ENCODE results near the gene PBXIP1. TPM values are rescaled to one million over a fixed set of nuclear protein-coding genes. Genes with fewer than 3 reads are reported as not detected.
"Not testable (repeated sequence)": the region's sequence is repeated elsewhere in the genome, so short reads cannot be mapped to it uniquely, and the experiment has no call there.

The PBXIP1 gene
- total and polyA plus RNA-seq, 4 donors: 95.3 to 169 (median 112) TPM

DNA sequence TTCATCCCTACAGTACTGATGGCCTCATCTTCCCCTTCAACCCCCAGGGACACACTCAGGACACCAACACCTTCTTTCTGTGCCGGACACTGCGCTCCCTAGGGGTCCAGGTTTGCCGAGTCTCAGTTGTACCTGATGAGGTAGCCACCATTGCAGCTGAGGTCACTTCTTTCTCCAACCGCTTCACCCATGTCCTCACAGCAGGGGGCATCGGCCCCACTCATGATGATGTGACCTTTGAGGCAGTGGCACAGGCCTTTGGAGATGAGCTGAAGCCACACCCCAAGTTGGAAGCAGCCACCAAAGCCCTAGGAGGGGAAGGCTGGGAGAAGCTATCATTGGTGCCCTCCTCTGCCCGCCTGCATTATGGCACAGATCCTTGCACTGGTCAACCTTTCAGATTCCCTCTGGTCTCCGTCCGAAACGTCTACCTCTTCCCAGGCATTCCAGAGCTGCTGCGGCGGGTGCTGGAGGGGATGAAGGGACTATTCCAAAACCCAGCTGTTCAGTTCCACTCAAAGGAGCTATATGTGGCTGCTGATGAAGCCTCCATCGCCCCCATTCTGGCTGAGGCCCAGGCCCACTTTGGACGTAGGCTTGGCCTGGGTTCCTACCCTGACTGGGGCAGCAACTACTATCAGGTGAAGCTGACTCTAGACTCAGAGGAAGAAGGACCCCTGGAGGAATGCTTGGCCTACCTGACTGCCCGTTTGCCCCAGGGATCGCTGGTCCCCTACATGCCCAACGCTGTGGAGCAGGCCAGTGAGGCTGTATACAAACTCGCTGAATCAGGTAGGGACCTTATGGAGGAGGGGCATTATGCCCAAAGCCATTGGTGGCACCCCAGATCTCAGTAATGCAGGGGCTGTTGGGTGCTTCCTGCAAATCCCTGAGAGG is 32.4 kb upstream of the PBXIP1 start:
- Histone ChIP-seq H3K4me3 (ENCODE audit: low read length in 2 of 2) (no peak overlapping the region), H3K27me3 (ENCODE audit: control insufficient read depth in 1 of 2, insufficient read depth in 2 of 2, low read length in 1 of 2) (no peaks in the 10 kb centered on the region), H3K4me1 (ENCODE audit: control insufficient read depth in 1 of 2, insufficient read depth in 2 of 2, low read length in 2 of 2) (no peaks in the 10 kb centered on the region), H3K36me3 (ENCODE audit: control insufficient read depth in 1 of 2, insufficient read depth in 2 of 2, low read length in 1 of 2) (peaks cover 2 to 4% of the 10 kb centered on the region in 2 donors), H3K9me3 (ENCODE audit: control insufficient read depth, low read length) (no peaks in the 10 kb centered on the region), H3K27ac (ENCODE audit: low read depth in 1 of 2, low read length in 2 of 2) (no peak overlapping the region)
- WGBS, 2 donors: 82 to 85% methylated on average over 17 of the region's 17 CpGs
- DNase-seq (peak in 1 of 2 donors; percentile 39), ATAC-seq (ENCODE audit: low FRiP score) (no peak)
- intact Hi-C loops (cut with DNase I): no loop called here

DNA sequence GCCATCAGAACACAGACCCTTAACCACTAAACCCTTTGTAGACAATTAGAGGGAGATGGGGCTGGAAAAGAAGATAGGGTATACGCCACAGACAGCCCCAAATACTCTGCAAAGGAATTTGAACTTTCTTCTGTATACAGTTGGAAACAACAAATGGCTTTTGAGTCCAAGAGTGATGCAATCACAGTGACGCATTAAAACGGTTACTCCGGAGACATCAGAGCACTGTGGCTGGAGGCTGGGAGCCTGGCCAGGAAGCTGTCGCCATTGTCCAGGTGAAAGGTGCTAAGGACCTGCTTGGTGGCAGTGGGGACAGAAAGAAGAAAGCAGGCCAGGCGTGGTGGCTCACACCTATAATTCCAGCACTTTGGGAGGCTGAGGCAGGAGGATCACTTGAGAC is 31.4 kb upstream of the PBXIP1 start:
- H3K27ac ChIP-seq (ENCODE audit: low read depth in 1 of 2, low read length in 2 of 2): no peak overlapping the region
- no peak for ATAC-seq (ENCODE audit: low FRiP score)
- 84 to 86% methylated on average over 6 of the region's 6 CpGs for WGBS, 2 donors
- H3K4me1 ChIP-seq (ENCODE audit: control insufficient read depth in 1 of 2, insufficient read depth in 2 of 2, low read length in 2 of 2): peaks cover 0 to 2% of the 10 kb centered on the region in 2 donors
- DNase-seq: no peak
- no peak overlapping the region for H3K4me3 ChIP-seq (ENCODE audit: low read length in 2 of 2)
- intact Hi-C loops (cut with DNase I): no loop called here
- H3K27me3 ChIP-seq (ENCODE audit: control insufficient read depth in 1 of 2, insufficient read depth in 2 of 2, low read length in 1 of 2): no peaks in the 10 kb centered on the region
- peaks cover 2 to 4% of the 10 kb centered on the region in 2 donors for H3K36me3 ChIP-seq (ENCODE audit: control insufficient read depth in 1 of 2, insufficient read depth in 2 of 2, low read length in 1 of 2)
- H3K9me3 ChIP-seq (ENCODE audit: control insufficient read depth, low read length): no peaks in the 10 kb centered on the region

DNA sequence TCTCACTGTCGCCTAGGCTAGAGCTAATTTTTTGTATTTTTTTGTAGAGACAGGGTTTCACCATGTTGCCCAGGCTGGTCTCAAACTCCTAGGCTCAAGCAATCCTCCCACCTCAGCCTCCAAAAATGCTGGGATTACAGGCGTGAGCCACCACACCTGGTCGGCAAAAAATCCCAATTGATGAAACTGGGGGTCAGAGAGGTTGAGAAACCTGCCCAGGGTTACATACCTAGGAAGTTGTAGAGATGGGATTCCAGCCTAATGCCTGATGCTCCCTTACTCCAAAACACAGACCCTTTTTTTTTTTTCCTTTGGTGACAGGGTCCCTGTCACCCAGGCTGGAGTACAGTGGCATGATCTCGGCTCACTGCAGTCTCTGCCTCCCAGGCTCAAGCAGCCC is 30.8 kb upstream of the PBXIP1 start:
- H3K27me3 ChIP-seq (ENCODE audit: control insufficient read depth in 1 of 2, insufficient read depth in 2 of 2, low read length in 1 of 2); H3K9me3 ChIP-seq (ENCODE audit: control insufficient read depth, low read length); H3K4me3 ChIP-seq (ENCODE audit: low read length in 2 of 2); H3K27ac ChIP-seq (ENCODE audit: low read depth in 1 of 2, low read length in 2 of 2); H3K36me3 ChIP-seq (ENCODE audit: control insufficient read depth in 1 of 2, insufficient read depth in 2 of 2, low read length in 1 of 2); intact Hi-C loops (cut with DNase I); DNase-seq; ATAC-seq (ENCODE audit: low FRiP score); H3K4me1 ChIP-seq (ENCODE audit: control insufficient read depth in 1 of 2, insufficient read depth in 2 of 2, low read length in 2 of 2): not testable (repeated sequence)
- 89% methylated on average over 4 of the region's 4 CpGs for WGBS, 2 donors

DNA sequence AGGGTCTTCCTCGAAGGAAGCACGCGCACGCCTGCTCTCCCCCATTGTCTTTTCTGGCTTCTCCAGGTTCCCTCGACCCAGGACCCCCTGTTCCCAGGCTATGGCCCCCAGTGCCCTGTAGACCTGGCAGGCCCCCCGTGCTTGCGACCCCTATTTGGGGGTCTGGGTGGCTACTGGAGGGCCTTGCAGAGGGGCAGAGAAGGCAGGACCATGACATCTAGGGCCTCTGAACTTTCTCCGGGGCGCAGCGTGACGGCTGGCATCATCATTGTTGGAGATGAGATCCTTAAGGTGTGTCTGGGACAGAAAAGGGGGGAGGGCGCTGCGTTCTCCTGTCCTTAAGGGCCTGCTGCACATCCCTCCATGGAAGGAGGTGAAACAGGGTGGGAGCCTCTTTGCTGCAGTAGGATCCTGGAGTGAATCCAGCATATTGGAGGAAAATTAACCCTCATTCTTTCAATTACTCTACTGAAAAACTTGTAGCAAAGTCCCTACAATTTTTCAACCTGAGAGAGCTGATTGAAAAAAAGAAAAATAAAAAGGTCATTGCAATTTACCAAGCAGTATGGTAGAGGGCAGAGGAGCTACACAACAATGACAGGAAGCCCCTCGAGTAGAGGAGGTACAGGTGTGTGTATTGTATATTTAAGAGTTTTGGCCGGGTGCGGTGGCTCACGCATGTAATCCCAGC is 28.0 kb upstream of the PBXIP1 start:
- Histone ChIP-seq H3K36me3 (ENCODE audit: control insufficient read depth in 1 of 2, insufficient read depth in 2 of 2, low read length in 1 of 2) (no peaks in the 10 kb centered on the region), H3K27me3 (ENCODE audit: control insufficient read depth in 1 of 2, insufficient read depth in 2 of 2, low read length in 1 of 2) (no peaks in the 10 kb centered on the region), H3K27ac (ENCODE audit: low read depth in 1 of 2, low read length in 2 of 2) (no peak overlapping the region), H3K9me3 (ENCODE audit: control insufficient read depth, low read length) (no peaks in the 10 kb centered on the region), H3K4me3 (ENCODE audit: low read length in 2 of 2) (peak overlapping the region; percentile 77 to 90), H3K4me1 (ENCODE audit: control insufficient read depth in 1 of 2, insufficient read depth in 2 of 2, low read length in 2 of 2) (peaks cover 0 to 2% of the 10 kb centered on the region in 2 donors)
- intact Hi-C loops (cut with DNase I): no loop called here
- whole genome bisulfite sequencing, 2 donors: 18 to 19% methylated on average over 17 of the region's 17 CpGs
- DNase-seq: no peak
- ATAC-seq (ENCODE audit: low FRiP score): no peak

DNA sequence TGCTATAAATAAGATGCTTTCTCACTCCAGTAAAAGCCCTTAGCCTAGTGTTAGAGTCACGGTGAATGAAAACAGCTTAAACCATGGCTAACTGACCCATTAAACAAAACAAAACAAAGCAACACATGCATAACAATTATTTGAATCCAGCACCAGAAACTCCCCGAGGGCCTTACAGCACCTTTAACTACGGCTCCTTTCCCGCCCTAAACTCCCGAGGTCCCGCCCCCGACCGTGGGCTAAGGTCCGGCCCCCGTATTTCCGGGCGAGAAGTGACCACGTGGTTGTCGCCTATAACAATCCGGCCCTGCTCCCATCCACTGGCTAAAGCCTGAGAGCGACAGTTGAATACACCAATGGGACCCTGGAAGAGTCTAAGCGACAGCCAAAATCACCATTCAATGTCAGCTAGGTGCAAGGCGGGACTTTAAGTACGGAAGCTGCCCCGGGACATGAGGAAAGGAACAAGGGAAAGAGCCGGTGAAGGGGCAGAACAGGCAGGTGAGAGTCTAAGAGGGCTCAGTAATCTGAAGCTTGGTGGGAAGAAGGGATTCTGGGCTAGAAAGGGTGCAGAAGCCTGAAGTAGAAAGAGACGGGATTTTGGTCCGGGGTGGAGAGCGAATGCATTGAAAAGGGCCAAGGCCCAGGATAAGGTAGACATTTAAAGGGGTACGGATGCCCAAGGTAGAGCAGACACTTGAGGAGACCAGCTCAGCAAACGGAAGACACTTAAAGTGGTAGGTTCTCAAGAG is 27.2 kb upstream of the PBXIP1 start, which contains the start of gene FLAD1:
Gene FLAD1 (plus strand): TSS at position 448 of the 752 bp plus-strand sequence. CDS start 351 bp downstream, outside the sequence.
- intact Hi-C loops (cut with DNase I): no loop called here
- no peaks in the 10 kb centered on the region for H3K9me3 ChIP-seq (ENCODE audit: control insufficient read depth, low read length)
- 0 to 1% methylated on average over 26 of the region's 26 CpGs for WGBS, 2 donors
- H3K4me3 ChIP-seq (ENCODE audit: low read length in 2 of 2): peak within 1 kb of the TSS; percentile 77 to 90
- H3K27ac ChIP-seq (ENCODE audit: low read depth in 1 of 2, low read length in 2 of 2): no peak within 1 kb of the TSS
- H3K27me3 ChIP-seq (ENCODE audit: control insufficient read depth in 1 of 2, insufficient read depth in 2 of 2, low read length in 1 of 2): no peaks in the 10 kb centered on the region
- peaks cover 0 to 2% of the 10 kb centered on the region in 2 donors for H3K4me1 ChIP-seq (ENCODE audit: control insufficient read depth in 1 of 2, insufficient read depth in 2 of 2, low read length in 2 of 2)
- ATAC-seq (ENCODE audit: low FRiP score): peak; percentile 99
- peak; percentile 96 to 97 for DNase-seq
- no peaks in the 10 kb centered on the region for H3K36me3 ChIP-seq (ENCODE audit: control insufficient read depth in 1 of 2, insufficient read depth in 2 of 2, low read length in 1 of 2)

DNA sequence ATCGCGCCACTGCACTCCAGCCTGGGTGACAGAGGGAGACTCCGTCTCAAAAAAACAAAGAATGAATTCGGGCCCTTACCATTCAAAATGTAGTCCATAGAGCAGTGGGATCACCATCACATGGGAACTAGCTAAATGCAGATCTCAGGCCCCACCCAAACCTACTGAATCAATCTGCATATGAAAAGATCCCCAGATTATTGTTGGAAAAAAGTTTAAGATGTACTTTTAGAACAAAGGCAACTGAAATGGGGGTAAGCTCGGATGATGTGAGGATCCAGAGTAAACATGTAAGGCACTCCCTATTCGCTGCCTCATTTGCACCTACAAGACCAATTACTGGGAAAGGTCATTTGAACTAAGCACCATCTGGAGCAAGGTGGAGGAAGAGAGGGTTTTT is 26.4 kb upstream of the PBXIP1 start:
- Histone ChIP-seq H3K27ac (ENCODE audit: low read depth in 1 of 2, low read length in 2 of 2) (no peak overlapping the region), H3K4me3 (ENCODE audit: low read length in 2 of 2) (no peak overlapping the region), H3K4me1 (ENCODE audit: control insufficient read depth in 1 of 2, insufficient read depth in 2 of 2, low read length in 2 of 2) (peaks cover 0 to 2% of the 10 kb centered on the region in 2 donors), H3K36me3 (ENCODE audit: control insufficient read depth in 1 of 2, insufficient read depth in 2 of 2, low read length in 1 of 2) (no peaks in the 10 kb centered on the region), H3K27me3 (ENCODE audit: control insufficient read depth in 1 of 2, insufficient read depth in 2 of 2, low read length in 1 of 2) (no peaks in the 10 kb centered on the region), H3K9me3 (ENCODE audit: control insufficient read depth, low read length) (no peaks in the 10 kb centered on the region)
- 61 to 65% methylated on average over 6 of the region's 6 CpGs for WGBS, 2 donors
- DNase-seq: no peak
- intact Hi-C loops (cut with DNase I): no loop called here
- ATAC-seq (ENCODE audit: low FRiP score): no peak

DNA sequence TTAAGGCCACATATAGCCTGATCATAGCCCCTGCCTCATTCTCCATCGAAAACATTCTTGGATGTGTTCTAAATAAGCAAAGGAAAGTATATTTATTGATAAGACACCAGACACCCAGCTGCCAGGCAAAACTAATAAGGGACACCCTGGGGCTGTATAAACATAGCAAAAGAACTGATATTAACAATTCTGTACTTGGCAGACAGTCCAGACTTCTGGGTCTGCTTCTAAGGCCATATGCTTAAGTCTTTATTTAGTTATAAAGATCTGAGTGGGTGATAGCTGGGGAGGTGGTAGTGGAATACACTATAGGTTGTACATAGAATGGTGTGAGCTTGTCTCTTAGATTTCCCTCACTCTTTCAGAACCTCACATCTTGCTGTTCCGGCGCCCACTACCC is 22.5 kb upstream of the PBXIP1 start:
- no peaks in the 10 kb centered on the region for H3K36me3 ChIP-seq (ENCODE audit: control insufficient read depth in 1 of 2, insufficient read depth in 2 of 2, low read length in 1 of 2)
- WGBS, 2 donors: 92 to 93% methylated on average over 3 of the region's 3 CpGs
- ATAC-seq (ENCODE audit: low FRiP score): no peak
- H3K27me3 ChIP-seq (ENCODE audit: control insufficient read depth in 1 of 2, insufficient read depth in 2 of 2, low read length in 1 of 2): no peaks in the 10 kb centered on the region
- H3K27ac ChIP-seq (ENCODE audit: low read depth in 1 of 2, low read length in 2 of 2): no peak overlapping the region
- no peak overlapping the region for H3K4me3 ChIP-seq (ENCODE audit: low read length in 2 of 2)
- DNase-seq: no peak
- intact Hi-C loops (cut with DNase I): loop anchor here in 1 of 2 donors (10.0 kb wide), 1 partner anchor 1184 kb away; no protein-coding TSS in a partner anchor
- no peaks in the 10 kb centered on the region for H3K9me3 ChIP-seq (ENCODE audit: control insufficient read depth, low read length)
- peaks cover 0 to 2% of the 10 kb centered on the region in 2 donors for H3K4me1 ChIP-seq (ENCODE audit: control insufficient read depth in 1 of 2, insufficient read depth in 2 of 2, low read length in 2 of 2)

DNA sequence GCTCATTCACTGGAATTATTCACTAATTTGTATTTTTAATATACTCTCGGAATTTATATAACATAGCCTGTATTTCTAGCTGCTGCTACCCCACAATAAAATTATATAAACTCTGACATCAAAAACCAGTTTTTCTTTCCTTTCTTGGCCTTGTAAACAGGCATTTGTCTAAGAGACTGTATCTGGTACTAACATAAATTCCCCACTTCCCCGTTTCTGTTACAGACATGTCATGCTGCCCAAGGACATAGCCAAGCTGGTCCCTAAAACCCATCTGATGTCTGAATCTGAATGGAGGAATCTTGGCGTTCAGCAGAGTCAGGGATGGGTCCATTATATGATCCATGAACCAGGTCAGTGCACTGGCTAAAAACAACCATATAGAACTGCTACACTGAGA is 21.9 kb upstream of the PBXIP1 start:
- intact Hi-C loops (cut with DNase I): loop anchor here in 1 of 2 donors (10.0 kb wide), 1 partner anchor 1183 kb away; no protein-coding TSS in a partner anchor

More for the DNA sequence above, 21.9 kb upstream of the PBXIP1 start:
- 75% methylated on average over 3 of the region's 3 CpGs for WGBS, 2 donors
- not testable (repeated sequence) for H3K4me3 ChIP-seq (ENCODE audit: low read length in 2 of 2); H3K36me3 ChIP-seq (ENCODE audit: control insufficient read depth in 1 of 2, insufficient read depth in 2 of 2, low read length in 1 of 2); H3K27me3 ChIP-seq (ENCODE audit: control insufficient read depth in 1 of 2, insufficient read depth in 2 of 2, low read length in 1 of 2); H3K27ac ChIP-seq (ENCODE audit: low read depth in 1 of 2, low read length in 2 of 2); H3K9me3 ChIP-seq (ENCODE audit: control insufficient read depth, low read length); H3K4me1 ChIP-seq (ENCODE audit: control insufficient read depth in 1 of 2, insufficient read depth in 2 of 2, low read length in 2 of 2); DNase-seq; ATAC-seq (ENCODE audit: low FRiP score)

Measured in aorta (tissue), 5 donors.